T-helper 2 cell treated with Interferon-gamma antibody and Interleukin-4, amounts not matched to agents 5 μg/mL and 100 μg/mL, for 36 hours (primary cell): ENCODE data around the gene PXDN.
"Not testable (repeated sequence)": the region's sequence is repeated elsewhere in the genome, so short reads cannot be mapped to it uniquely, and the experiment has no call there.

ENCODE experiments used
- DNase-seq: peaks from one replicate; pipeline ENCODE4 v3.0.0; 2021; ENCODE audit warnings: low spot score
- H3K27ac Mint-ChIP-seq: one replicate; pipeline ENCODE4 v1.8.0; 2021; ENCODE audit warnings: mild to moderate bottlenecking, mixed read lengths
- H3K27me3 Mint-ChIP-seq: one replicate; pipeline ENCODE4 v1.8.0; 2021; ENCODE audit warnings: low read depth, mixed read lengths
- H3K36me3 Mint-ChIP-seq: one replicate; pipeline ENCODE4 v1.8.0; 2021; ENCODE audit warnings: low read depth, mixed read lengths
- H3K4me1 Mint-ChIP-seq: one replicate; pipeline ENCODE4 v1.8.0; 2021; ENCODE audit warnings: low read depth, mixed read lengths
- H3K4me3 Mint-ChIP-seq: one replicate; pipeline ENCODE4 v1.8.0; 2022; ENCODE audit warnings: mild to moderate bottlenecking, moderate library complexity, mixed read lengths
- H3K9me3 Mint-ChIP-seq: one replicate; pipeline ENCODE4 v1.8.0; 2021; ENCODE audit warnings: mixed read lengths

PXDN gene

GRCh38 chr2:1767939-1768691 lies 23.8 kb upstream of the PXDN start:
- H3K4me3 Mint-ChIP-seq, result no peak overlapping the region
- H3K4me1 Mint-ChIP-seq, result no peaks in the 10 kb centered on the region
- H3K27me3 Mint-ChIP-seq, result no peaks in the 10 kb centered on the region
- no peak for DNase-seq
- no peaks in the 10 kb centered on the region for H3K9me3 Mint-ChIP-seq
- no peak overlapping the region for H3K27ac Mint-ChIP-seq
- H3K36me3 Mint-ChIP-seq, result no peaks in the 10 kb centered on the region

DNA sequence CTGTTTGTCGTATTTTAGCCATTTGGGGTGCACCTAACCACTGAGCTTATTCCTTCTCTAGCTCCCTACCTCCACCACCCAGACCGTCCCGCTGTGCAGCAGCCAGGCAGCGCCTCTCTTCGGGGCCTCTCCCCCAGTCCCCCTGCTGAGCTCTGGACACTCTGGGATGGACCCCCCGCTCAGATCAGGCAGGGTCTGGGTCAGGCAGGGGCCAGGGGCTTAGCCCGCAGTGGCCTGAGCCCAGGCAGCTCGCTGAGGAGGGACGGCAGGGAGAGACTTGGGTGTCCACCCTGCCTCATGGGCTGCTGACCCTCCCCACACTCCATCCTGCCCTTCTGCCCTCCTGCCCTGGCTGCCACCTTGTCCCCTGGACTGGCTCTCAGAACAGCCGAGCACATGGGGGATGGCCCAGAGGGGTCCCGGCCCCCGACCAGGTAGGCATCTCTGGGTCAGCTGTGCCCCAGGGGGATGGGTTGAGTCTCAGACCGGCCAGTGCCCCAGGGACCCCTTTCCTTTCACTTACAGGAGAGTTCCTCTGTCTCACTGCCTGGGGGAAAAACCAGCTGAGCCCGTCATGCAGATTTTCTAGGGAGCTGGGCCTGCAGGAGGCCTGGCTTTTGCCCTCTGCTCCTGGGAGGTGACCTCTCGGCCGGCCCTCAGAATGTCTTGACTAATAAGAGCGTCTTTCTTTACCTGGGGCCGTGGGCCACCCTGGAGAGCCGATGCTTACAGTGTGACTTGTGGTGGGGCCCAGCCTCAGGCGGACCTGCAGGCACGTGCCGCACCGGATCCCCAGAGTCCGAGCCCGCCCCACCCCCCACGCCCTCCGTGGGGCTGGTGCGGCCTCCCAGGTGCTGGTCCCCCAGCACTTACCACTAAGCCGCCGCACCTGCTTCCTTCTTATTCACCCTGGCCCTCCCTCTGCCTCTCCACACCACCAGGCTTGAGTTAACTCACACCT lies 22.8 kb upstream of the PXDN start:
- no peaks in the 10 kb centered on the region for H3K36me3 Mint-ChIP-seq
- H3K4me1 Mint-ChIP-seq, result no peaks in the 10 kb centered on the region
- no peaks in the 10 kb centered on the region for H3K27me3 Mint-ChIP-seq
- no peak overlapping the region for H3K27ac Mint-ChIP-seq
- no peaks in the 10 kb centered on the region for H3K9me3 Mint-ChIP-seq
- DNase-seq, result no peak
- H3K4me3 Mint-ChIP-seq, result no peak overlapping the region

DNA sequence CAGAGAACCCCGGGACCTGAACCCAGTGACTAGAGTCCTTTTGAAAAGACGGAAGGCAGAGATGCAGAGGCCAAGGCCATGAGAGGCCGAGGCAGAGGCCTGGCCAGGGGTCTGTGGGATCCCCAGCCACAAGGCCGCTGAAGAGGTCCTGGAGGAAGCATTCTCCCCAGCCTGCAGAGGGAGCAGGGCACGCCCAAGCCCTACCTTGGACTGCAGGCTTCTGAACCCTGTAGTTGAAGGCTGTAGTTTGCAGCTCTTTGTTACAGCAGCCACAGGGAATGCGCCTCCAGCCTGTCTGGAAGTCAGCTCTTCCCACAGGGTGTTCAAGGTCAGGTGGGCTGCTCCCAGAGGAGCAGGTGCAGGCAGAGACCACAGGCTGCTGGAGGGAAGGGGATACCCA lies 22.1 kb upstream of the PXDN start:
- Mint-ChIP-seq H3K27me3 (no peaks in the 10 kb centered on the region), H3K9me3 (no peaks in the 10 kb centered on the region), H3K27ac (no peak overlapping the region), H3K36me3 (no peaks in the 10 kb centered on the region), H3K4me3 (no peak overlapping the region), H3K4me1 (no peaks in the 10 kb centered on the region)
- DNase-seq, result no peak

DNA sequence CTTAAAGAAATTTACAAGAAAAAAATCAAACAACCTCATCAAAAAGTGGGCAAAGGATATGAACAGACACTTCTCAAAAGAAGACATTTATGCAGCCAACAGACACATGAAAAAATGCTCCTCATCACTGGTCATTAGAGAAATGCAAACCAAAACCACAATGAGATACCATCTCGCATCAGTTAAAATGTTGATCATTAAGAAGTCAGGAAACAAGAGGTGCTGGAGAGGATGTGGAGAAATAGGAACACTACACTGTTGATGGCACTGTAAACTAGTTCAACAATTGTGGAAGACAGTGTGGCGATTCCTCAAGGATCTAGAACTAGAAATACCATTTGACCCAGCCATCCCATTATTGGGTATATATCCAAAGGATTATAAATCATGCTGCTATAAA lies 20.9 kb upstream of the PXDN start:
- H3K27ac Mint-ChIP-seq, H3K4me1 Mint-ChIP-seq, H3K27me3 Mint-ChIP-seq, H3K4me3 Mint-ChIP-seq, H3K9me3 Mint-ChIP-seq, DNase-seq, H3K36me3 Mint-ChIP-seq: not testable (repeated sequence)

GRCh38 chr2:1759611-1759930 lies 15.3 kb upstream of the PXDN start:
- Mint-ChIP-seq H3K4me3 (no peak overlapping the region), H3K4me1 (no peaks in the 10 kb centered on the region), H3K36me3 (no peaks in the 10 kb centered on the region), H3K27ac (no peak overlapping the region), H3K27me3 (no peaks in the 10 kb centered on the region), H3K9me3 (peaks cover 9% of the 10 kb centered on the region)
- no peak for DNase-seq

GRCh38 chr2:1758774-1759610 lies 14.7 kb upstream of the PXDN start:
- Mint-ChIP-seq H3K36me3 (no peaks in the 10 kb centered on the region), H3K4me3 (no peak overlapping the region), H3K9me3 (peaks cover 9% of the 10 kb centered on the region), H3K4me1 (no peaks in the 10 kb centered on the region), H3K27me3 (no peaks in the 10 kb centered on the region), H3K27ac (no peak overlapping the region)
- no peak for DNase-seq

- Mint-ChIP-seq H3K36me3 (no peaks in the 10 kb centered on the region), H3K27ac (no peak overlapping the region), H3K27me3 (no peaks in the 10 kb centered on the region), H3K4me1 (no peaks in the 10 kb centered on the region), H3K9me3 (peaks cover 9% of the 10 kb centered on the region), H3K4me3 (no peak overlapping the region)
- no peak for DNase-seq
Observed at GRCh38 chr2:1758171-1758570, 13.9 kb upstream of the PXDN start.

- Mint-ChIP-seq H3K36me3 (no peaks in the 10 kb centered on the region), H3K9me3 (peaks cover 9% of the 10 kb centered on the region), H3K27me3 (no peaks in the 10 kb centered on the region), H3K4me1 (no peaks in the 10 kb centered on the region), H3K27ac (no peak overlapping the region), H3K4me3 (no peak overlapping the region)
- DNase-seq, result no peak
Observed at GRCh38 chr2:1757567-1757966, 13.3 kb upstream of the PXDN start.

- H3K4me3 Mint-ChIP-seq, H3K27me3 Mint-ChIP-seq, H3K4me1 Mint-ChIP-seq, H3K27ac Mint-ChIP-seq, H3K36me3 Mint-ChIP-seq, DNase-seq, H3K9me3 Mint-ChIP-seq: not testable (repeated sequence)
Observed at GRCh38 chr2:1757146-1757545, 12.8 kb upstream of the PXDN start.

- Mint-ChIP-seq H3K27ac (no peak overlapping the region), H3K27me3 (no peaks in the 10 kb centered on the region)
Observed at GRCh38 chr2:1756456-1756855, 12.1 kb upstream of the PXDN start.

DNA sequence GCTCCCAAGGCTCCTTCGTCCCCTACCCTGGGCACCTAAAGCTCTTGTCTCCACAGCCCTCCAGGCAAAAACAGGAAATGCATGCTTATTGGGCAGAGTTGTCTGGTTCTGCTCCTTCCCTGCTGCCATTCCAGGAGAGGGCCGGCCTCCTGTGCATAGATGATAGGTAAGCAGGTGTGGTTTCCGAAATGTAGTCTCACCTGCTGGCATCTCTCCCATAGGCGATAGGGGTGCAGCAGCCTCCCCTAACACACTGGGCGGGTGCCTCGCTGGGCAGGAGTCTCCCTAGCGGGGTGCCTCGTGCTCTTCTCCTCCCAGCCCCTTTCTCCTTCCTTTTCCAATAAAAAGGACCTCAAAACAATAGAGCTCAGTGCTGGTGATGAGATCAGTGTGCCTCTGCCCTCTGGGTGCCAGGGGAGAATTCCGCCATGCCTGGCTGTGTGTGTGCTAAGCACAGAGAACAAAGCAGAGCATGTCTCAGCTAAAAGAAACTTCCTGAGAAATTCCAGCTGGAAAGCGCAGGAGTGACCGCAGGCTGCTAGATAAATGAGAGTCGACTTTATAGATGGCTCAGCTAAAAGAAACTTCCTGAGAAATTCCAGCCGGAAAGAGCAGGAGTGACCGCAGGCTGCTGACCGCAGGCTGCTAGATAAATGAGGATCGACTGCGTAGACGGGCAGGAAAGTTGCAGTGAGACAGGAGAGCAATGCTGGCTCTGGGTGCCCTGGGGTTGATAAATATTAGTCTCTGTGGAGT lies 11.3 kb upstream of the PXDN start:
- H3K27ac Mint-ChIP-seq, result no peak overlapping the region
- no peak overlapping the region for H3K4me3 Mint-ChIP-seq
- DNase-seq, result no peak
- no peaks in the 10 kb centered on the region for H3K27me3 Mint-ChIP-seq
- H3K36me3 Mint-ChIP-seq, result no peaks in the 10 kb centered on the region
- H3K9me3 Mint-ChIP-seq, result peaks cover 9% of the 10 kb centered on the region
- no peaks in the 10 kb centered on the region for H3K4me1 Mint-ChIP-seq

More at GRCh38 chr2:1756456-1756855, 12.1 kb upstream of the PXDN start:
- Mint-ChIP-seq H3K36me3 (no peaks in the 10 kb centered on the region), H3K9me3 (peaks cover 9% of the 10 kb centered on the region), H3K4me1 (no peaks in the 10 kb centered on the region), H3K4me3 (no peak overlapping the region)
- no peak for DNase-seq

DNA sequence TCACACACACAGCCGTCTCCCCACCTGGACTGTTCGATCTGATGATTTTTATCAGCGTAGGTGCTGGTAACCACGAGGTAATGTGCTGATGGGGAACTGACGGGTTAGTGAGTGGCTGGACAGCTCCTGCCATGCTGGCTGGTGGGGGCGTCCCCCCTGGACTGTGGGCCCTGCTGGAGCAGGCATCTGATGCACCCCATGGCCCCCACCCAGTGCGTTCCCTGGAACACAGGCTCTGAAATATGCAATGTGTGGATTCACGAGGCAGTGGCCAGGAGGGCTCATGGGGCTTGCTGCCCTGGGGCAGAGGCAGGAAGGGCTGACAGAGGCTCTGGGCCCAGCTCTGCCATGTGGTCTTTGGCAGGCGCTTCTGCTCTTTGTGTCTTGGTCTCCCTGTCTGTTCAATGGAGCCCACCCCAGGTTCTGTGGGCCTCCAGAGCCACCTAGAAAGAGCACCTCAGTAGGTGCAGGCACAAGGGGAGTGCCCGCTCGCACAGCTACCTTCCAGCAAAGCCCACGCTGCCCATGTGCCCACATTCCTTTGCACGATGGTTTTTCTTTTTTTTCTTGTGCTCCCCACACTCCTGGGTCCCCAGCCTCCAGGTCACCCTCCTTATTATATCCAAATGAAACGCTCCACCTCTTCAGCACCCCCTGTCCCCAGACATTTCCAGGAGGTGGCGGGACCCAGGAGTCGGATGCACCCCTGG lies 10.3 kb upstream of the PXDN start:
- Mint-ChIP-seq H3K27me3 (no peaks in the 10 kb centered on the region), H3K27ac (no peak overlapping the region), H3K4me1 (no peaks in the 10 kb centered on the region), H3K36me3 (no peaks in the 10 kb centered on the region), H3K4me3 (no peak overlapping the region), H3K9me3 (peaks cover 9% of the 10 kb centered on the region)
- no peak for DNase-seq

DNA sequence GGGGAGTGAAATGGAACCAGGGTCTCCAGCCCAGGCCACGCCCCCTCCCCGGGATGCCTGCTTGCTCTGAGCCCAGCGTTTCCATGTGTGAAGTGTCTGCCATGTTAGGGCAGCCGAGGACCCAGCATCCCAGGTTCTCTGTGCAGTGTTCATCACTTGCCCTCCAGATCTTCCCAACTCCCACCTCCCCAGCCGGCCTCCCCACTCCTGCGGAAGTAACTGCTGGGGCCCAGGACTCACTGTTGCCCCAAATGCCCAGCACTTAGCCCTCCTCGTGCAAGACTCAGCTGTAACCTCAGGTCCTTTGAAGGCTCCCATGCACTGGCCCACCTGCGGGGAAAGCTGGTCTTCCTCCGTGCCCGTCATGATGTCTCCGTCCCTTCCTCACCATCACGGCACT lies 9.7 kb upstream of the PXDN start:
- Mint-ChIP-seq H3K36me3 (no peaks in the 10 kb centered on the region), H3K4me3 (no peak overlapping the region), H3K27ac (no peak overlapping the region), H3K9me3 (peaks cover 9% of the 10 kb centered on the region), H3K27me3 (no peaks in the 10 kb centered on the region), H3K4me1 (no peaks in the 10 kb centered on the region)
- DNase-seq, result no peak
